GM21825 (cell line): ENCODE data around the gene C16orf95.

ENCODE experiments used
- ATAC-seq: cut with Tn5 transposase; IDR thresholded peaks from one replicate; pipeline ENCODE4 v1.9.1; 2021; ENCODE audit warnings: mild to moderate bottlenecking, moderate library complexity; ENCODE audit not compliant: unreplicated experiment

The C16orf95 gene

GRCh38 chr16:87295661-87296531, 21.3 kb downstream of the C16orf95 start:
- no peak for ATAC-seq

GRCh38 chr16:87295259-87295658, 21.9 kb downstream of the C16orf95 start:
- ATAC-seq, result no peak

GRCh38 chr16:87293990-87294389, 23.2 kb downstream of the C16orf95 start:
- ATAC-seq, result no peak

DNA sequence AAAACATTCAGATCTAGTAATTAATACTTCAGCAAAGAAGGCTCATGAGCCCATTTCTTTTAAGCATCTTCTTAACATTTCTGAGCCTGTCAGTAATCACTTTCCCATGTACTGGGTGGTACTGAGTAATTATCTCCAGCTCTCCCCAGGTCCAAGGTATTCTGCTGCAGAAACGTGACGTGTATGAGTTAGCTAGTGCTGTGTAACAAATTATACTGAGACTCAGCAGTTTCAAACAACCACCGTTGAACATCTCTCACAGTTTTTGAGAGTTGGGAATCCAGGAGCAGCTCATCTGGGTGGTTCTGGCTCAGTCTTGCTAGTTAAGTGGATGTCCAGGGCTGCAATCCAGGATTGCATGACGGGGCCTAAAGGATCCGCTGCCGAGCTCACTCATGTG, 25.2 kb downstream of the C16orf95 start:
- no peak for ATAC-seq

DNA sequence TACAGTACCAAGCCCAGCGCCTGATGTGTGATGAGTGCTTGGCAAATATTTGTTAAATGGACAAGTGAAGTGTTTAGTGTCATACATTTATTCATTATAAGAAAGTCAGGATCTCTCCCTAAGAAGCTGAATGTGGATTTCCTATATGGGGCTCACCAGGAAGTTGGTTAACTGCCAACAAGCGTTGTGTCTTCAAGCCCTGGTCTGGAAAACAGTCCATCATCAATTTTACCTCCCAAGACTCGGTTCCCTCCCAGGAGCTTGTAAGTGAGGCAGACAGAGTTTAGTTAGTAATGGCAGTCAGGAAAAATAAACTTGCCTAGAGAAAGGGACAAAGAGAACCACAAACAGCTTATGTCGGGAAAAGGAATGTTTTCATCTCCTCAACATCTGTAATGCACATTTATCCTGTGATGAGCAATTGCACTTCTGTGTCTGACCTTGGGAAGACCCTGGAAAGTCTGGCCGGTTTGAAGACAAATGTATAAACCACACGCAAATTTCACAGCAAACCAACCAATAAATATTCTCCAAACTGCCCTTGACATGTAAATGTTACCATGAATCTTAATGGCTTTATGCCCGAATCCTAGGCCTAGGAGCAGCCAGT, 28.3 kb downstream of the C16orf95 start:
- no peak for ATAC-seq

DNA sequence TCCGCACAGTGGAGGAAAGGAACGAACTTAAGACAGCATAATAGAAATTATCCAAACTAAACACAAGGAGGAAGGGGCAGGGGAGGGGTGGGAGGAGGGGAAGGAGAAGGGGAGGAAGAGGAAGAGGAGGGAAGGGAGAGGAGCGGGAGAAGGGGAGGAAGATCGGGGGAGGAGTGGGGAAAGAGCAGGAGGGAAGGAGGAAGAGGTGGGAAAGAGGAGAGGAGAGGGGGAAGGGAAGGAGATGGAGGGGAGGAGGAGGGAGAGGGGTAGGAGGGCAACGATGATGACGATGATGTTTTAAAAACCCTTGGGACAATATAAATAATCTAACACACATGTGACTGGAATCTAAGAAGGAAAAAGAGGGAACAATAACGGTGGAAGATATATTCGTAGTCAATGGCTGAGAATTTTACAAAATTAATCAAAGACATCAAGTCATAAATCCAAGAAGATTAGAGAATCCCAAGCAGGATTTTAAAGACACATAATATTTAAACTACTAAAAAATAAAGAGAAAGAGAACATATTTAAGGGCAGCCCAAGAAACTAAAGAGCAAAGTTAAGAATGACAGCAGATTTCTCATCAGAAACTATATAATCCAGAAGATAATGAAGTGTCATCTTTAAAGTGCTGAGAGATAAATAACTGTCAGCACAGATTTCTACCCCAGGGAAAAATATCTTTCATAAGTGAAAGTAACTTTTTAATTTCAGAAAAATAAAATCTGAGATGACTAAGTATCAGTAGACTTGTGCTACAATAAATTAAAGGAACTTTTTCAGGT, 30.2 kb downstream of the C16orf95 start:
- no peak for ATAC-seq

DNA sequence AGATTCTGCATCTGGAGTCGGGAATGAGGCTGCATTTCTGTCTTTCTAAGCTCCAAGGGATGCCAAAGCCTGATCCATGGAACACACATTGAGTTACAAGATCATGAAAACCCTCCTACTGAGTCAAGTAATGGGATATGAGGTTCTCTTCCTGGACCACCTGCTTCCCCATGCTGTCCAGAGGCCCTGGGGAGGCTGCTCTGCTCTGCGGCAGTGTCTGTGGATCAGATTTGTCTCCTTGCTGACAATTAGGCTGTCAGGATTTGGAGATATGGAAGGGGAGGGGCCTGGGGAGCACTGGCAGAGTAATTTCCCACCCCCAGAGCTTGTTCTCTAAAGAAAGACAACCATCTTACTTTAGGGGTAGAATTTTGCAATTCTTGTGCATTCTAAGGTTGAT, 33.0 kb downstream of the C16orf95 start:
- ATAC-seq, result no peak

GRCh38 chr16:87279094-87279658, 38.0 kb downstream of the C16orf95 start:
- ATAC-seq, result no peak

DNA sequence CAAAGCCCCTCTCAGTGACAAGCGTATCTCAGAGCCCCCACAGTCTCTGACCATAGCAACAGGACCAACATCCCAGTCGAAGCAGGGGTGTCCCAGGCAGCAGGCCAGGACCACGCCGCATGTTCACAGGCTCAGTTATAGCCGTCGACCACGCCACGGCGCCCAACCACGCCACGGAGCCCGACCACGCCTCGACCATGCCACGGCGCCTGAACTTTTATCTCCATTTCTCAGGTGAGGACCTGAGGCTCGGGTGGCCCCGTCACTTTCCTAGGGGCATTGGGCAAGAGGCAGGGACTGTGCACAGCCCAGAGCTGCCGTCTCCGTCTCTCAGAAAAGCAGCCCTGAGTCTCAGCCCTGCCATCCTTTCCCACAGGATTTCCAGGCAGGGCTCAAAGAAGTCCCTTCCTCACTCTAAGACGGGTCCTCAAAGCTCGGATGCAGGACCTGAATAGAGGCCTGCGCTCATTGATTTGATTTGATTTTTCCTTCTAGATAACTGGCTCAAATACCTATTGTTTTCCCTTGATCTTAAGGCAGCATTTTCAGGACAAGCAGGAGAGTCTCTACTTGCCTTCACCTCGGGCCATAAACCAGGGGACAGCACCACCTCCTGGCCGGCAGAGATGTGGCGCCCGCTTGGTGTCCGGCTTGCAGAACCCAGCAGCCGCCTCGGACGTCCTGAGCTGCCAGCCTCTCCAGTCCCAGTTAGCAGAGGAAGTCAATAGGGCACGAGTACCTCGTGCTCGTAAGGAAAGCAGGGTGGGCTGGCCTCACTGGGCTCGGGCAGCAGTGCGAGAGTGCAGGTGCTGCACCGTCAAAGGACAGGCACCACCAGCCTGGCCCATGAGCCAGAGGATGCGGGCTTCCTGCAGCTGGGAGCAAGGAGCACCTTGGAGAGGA, 38.8 kb downstream of the C16orf95 start:
- no peak for ATAC-seq

DNA sequence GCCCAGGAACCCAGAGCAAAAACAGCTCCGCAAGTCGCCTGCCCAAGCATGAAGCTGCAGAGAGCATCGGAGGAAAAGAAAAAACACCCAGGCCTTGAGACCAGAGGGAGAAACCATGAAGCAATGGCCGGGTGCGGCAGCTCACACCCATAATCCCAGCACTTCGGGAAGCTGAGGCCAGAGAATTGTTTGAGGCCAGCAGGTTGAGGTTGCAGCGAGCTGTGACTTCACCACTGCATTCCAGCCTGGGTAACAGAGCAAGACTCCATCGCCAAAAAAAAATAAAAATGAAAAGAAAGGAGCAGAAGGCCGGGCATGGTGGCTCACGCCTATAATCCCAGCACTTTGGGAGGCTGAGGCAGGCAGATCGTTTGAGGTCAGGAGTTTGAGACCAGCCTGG, 40.3 kb downstream of the C16orf95 start:
- ATAC-seq, result no peak

GRCh38 chr16:87276091-87276701, 41.0 kb downstream of the C16orf95 start:
- no peak for ATAC-seq

GRCh38 chr16:87274794-87275193, 42.4 kb downstream of the C16orf95 start:
- ATAC-seq, result no peak

- no peak for ATAC-seq
Observed at GRCh38 chr16:87273471-87274030, 43.6 kb downstream of the C16orf95 start.

- ATAC-seq, result no peak
Observed at GRCh38 chr16:87271256-87271655, 45.9 kb downstream of the C16orf95 start.

DNA sequence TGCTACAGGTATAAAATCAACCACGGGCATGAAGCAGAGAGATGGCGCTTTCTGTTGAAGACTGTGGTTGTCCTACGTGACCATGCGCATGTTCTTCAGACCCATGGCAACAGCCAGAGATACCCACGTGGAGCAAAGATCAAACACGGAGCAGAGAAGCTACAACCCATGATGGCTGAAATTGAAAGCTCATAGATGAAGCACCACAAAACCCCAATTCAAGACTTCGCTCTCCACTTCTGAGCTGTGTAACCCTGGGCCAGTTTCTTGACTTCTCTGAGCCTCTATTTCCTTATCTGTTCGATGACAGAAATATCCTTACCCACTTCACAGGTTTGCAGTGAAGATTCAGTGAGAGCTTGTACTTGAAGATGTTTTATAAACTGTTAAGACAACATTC, 49.6 kb downstream of the C16orf95 start:
- no peak for ATAC-seq

GRCh38 chr16:87266846-87267245, 50.3 kb downstream of the C16orf95 start:
- no peak for ATAC-seq

DNA sequence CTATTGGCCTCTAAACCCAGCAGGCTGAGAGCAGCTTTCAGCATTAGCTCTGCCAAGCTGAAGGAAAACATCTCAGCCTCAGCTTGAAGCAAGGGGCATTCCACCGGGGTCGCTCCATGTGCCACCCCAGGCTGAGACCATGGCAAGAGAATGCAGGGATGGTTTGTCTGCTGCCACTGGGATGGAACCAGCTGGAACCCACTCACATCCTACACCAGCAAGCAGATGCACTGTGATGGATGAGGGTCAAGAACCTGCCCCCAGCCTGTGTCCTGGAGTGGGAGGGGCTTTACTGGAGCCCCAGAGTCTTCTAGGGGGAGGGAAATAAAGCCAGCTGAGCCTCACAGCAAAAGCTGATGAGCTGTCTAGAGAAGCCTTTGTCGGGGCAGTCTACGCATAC, 51.9 kb downstream of the C16orf95 start:
- no peak for ATAC-seq

DNA sequence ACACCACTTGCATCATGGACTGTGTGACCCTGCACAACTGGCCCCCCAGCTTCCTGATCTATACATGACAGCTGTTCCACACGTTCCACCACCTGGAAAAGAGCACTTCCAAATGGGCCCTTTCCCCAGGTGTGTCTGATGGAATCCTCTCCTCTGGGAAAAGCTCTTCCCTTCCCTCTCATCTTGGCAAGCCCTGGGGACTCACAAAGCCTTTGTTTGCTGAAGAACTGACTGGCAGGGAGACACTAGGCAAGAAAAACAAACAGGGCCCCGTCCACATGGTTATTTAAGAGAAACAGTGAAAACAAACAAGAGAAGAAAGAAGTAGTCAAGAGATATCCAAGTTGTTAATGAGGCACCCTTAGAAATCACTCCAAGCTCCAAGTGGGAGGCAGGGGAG, 52.6 kb downstream of the C16orf95 start:
- ATAC-seq, result no peak

- ATAC-seq, result no peak
Observed at GRCh38 chr16:87263418-87264052, 53.7 kb downstream of the C16orf95 start.
